GM06990 (cell line): Measurements from ENCODE around the gene PFDN4.

ENCODE experiments used
- DNase-seq: peaks from one replicate; pipeline ENCODE4 v3.0.0-alpha.2; 2011; ENCODE audit not compliant: insufficient read length; ENCODE audit errors: extremely low read depth
- H3K27me3 ChIP-seq: replicated peaks from 2 replicates; pipeline ENCODE4 v1.6.0; 2011; ENCODE audit warnings: low read length; ENCODE audit not compliant: control insufficient read depth, insufficient read depth
- H3K36me3 ChIP-seq: 2 replicates; pipeline ENCODE4 v1.5.1; 2011; ENCODE audit warnings: low read length; ENCODE audit not compliant: control insufficient read depth, insufficient read depth
- H3K4me3 ChIP-seq: replicated peaks from 2 replicates; pipeline ENCODE4 v1.5.1; 2011; ENCODE audit warnings: low read depth, mild to moderate bottlenecking, control low read depth, low read length
- TF ChIP-seq, protein P1 (sequence below): IDR thresholded peaks from 2 replicates; pipeline ENCODE4 v1.5.1; 2011; ENCODE audit warnings: low read length, control low read depth, mild to moderate bottlenecking, inconsistent platforms; ENCODE audit not compliant: insufficient read depth, poor library complexity, severe bottlenecking

Gene PFDN4

DNA sequence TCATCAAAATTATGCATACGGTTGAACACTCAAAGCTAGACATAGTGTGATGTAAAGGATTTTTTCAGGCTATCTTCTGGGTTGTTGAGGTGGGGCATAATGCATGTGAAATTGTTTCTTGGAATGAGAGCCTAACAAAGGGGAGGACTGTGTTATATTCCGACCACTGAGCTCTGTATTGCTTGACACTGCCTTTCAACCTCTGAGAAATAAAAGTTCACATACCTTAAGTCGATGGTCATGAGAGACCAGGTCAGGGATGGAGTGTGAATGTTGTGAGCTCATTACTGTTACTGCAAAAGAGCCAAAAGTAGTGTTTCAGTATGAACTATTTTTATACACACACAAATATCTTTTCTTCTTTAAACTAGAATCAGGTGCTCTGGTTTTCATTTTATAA is 5.0 kb downstream of the PFDN4 start:
- Histone ChIP-seq H3K4me3 (no peak overlapping the region), H3K36me3 (no peaks in the 10 kb centered on the region), H3K27me3 (no peaks in the 10 kb centered on the region)
- TF ChIP-seq, protein P1, sequence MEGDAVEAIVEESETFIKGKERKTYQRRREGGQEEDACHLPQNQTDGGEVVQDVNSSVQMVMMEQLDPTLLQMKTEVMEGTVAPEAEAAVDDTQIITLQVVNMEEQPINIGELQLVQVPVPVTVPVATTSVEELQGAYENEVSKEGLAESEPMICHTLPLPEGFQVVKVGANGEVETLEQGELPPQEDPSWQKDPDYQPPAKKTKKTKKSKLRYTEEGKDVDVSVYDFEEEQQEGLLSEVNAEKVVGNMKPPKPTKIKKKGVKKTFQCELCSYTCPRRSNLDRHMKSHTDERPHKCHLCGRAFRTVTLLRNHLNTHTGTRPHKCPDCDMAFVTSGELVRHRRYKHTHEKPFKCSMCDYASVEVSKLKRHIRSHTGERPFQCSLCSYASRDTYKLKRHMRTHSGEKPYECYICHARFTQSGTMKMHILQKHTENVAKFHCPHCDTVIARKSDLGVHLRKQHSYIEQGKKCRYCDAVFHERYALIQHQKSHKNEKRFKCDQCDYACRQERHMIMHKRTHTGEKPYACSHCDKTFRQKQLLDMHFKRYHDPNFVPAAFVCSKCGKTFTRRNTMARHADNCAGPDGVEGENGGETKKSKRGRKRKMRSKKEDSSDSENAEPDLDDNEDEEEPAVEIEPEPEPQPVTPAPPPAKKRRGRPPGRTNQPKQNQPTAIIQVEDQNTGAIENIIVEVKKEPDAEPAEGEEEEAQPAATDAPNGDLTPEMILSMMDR: no peak
- DNase-seq: no peak

DNA sequence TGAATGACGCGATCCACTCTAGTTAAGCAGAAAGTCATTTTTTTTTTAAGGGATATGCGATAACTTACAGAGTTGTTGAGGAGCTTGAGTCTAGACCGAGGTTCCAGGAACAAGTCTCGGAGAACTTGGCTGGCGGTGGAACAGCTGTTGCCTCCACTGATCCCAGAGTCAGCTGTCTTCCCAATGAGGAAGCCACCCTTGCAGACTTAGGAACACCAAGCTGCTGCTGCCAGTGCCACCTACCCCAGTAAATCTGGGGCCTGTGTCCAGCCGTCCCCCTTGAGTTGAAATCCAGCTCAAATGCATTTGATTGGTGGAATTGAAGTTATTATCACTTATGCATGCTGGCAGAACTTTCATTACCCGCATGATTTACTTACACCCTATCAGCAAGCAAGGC is 6.7 kb downstream of the PFDN4 start:
- TF ChIP-seq, protein P1: no peak
- Histone ChIP-seq H3K27me3 (no peaks in the 10 kb centered on the region), H3K4me3 (no peak overlapping the region), H3K36me3 (no peaks in the 10 kb centered on the region)
- no peak for DNase-seq

DNA sequence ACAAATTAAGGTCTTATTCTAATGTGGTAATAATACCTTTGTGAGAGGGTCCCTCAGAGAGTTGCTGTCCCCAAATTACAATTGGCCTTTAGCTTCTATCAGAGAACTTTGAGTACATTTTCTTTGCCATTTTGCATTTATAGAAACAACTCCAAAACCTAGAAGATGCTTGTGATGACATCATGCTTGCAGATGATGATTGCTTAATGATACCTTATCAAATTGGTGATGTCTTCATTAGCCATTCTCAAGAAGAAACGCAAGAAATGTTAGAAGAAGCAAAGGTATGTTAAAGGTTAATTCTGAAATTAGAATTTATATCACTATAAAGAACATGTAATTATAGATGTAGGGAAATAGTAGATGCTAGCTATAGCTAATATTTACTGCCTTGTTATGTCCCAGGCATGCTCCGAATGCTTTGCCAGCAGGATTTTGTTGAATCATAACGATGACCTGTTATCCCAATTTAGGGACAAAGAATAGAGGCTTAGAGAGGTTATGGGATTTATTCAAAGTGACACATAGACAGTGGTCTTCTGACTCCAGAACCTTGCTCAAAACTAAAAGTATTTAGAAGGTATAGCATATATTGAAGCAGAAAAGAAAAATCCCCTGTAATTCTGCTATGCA is 7.4 kb downstream of the PFDN4 start:
- no peaks in the 10 kb centered on the region for H3K36me3 ChIP-seq
- no peak overlapping the region for H3K4me3 ChIP-seq
- DNase-seq: no peak
- TF ChIP-seq, protein P1: no peak
- no peaks in the 10 kb centered on the region for H3K27me3 ChIP-seq

DNA sequence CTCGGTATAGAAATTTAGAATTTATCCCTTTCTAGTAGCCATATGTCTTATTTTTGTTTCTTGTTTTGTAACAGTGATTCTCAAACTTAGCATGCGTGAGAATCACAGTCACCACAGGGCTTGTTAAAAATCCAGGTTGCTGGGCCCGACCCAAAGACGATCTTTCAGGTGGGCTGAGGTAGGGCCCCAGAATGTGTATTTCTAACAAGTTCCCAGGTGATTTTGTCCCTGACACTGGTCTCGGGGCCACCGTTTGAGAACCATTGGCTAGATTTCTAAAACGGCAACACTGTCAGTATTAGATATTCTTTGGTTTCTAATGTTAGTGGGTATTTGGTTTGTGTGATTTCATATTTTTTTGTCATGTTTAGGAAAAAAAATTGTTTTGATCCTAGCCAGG is 9.9 kb downstream of the PFDN4 start:
- TF ChIP-seq, protein P1: no peak
- H3K27me3 ChIP-seq: no peaks in the 10 kb centered on the region
- no peak for DNase-seq
- H3K36me3 ChIP-seq: no peaks in the 10 kb centered on the region
- H3K4me3 ChIP-seq: no peak overlapping the region

DNA sequence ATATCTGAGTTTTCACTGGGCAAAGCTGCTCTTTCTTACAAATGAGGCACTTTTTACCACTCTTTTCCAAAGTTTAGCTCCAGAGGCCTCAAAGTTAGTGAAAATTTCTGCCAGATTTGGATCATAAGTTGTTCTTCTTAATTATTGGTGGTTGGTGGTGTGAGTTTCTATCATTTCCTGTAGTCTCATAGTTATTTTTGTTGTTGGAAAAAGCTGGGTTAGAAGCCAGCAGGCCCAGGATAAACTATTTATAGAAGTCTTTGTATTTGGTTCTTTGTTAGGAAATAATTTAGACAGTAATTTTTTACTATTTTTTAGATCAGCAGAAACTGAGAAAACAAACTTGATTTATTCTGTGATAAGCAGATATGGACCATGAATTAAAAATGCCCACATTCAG is 10.6 kb downstream of the PFDN4 start:
- no peaks in the 10 kb centered on the region for H3K36me3 ChIP-seq
- H3K27me3 ChIP-seq: no peaks in the 10 kb centered on the region
- TF ChIP-seq, protein P1: no peak
- DNase-seq: no peak
- no peak overlapping the region for H3K4me3 ChIP-seq
